ENCODE results near the gene COL6A3. TPM values are rescaled to one million over a fixed set of nuclear protein-coding genes. Genes with fewer than 3 reads are reported as not detected.

COL6A3 gene
- total RNA-seq, 1 experiment from 2014 or later = 1.2 TPM

DNA sequence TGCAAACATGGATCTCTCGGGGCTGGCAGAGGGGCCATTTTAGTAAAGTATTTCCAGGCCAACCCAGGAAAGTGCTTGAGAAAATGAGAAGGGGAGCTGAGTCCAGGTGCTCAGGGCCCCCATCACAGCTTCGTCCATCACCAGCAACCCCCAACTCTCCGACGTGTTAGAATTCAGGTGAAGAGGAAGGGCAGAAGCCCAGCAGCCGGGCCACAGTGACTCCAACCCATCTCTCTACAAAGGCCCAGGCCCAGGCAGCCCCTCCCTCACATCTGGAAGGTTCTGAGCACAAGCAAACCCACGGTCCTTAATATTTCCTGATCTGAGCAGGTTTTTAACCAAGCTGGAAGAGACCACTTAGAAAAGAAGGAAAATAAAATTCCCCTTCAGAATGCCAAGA lies 34.7 kb upstream of the COL6A3 start:
- H3K9ac ChIP-seq (ENCODE audit: low read length) = no peak overlapping the region

More for the DNA sequence above, 34.7 kb upstream of the COL6A3 start:
- ATAC-seq (no peak), DNase-seq (ENCODE audit: low read depth, low spot score) (no peak)
- no peak overlapping the region for H3K27ac ChIP-seq (ENCODE audit: low read depth, low read length)
- CTCF ChIA-PET = no interaction called here
- no peaks in the 10 kb centered on the region for H4K20me1 ChIP-seq (ENCODE audit: insufficient read depth)
- H3K27me3 ChIP-seq (ENCODE audit: insufficient read depth, low read length) = no peaks in the 10 kb centered on the region
- RAD21 ChIA-PET (ENCODE audit: low non-redundant PET in 1 of 2, low total read pairs in 2 of 2, uncharacterized antibody in 2 of 2, unreplicated experiment in 2 of 2) = no interaction called here
- POLR2A ChIA-PET = no interaction called here
- no peaks in the 10 kb centered on the region for H3K36me3 ChIP-seq (ENCODE audit: control insufficient read depth in 1 of 2, insufficient read depth in 2 of 2, low read length in 2 of 2)
- no peaks in the 10 kb centered on the region for H3K9me2 ChIP-seq (ENCODE audit: insufficient read depth)
- H3K4me1 ChIP-seq (ENCODE audit: control insufficient read depth in 1 of 2, insufficient read depth in 2 of 2, low read length in 2 of 2) = no peaks in the 10 kb centered on the region
- H3K79me2 ChIP-seq (ENCODE audit: insufficient read depth, low read length) = no peaks in the 10 kb centered on the region
- H2AFZ ChIP-seq (ENCODE audit: low read depth, low read length, poor library complexity, severe bottlenecking) = no peak overlapping the region
- no peak overlapping the region for H3K4me2 ChIP-seq (ENCODE audit: low read length)
- intact Hi-C loops (cut with micrococcal nuclease) = no loop called here
- no peak for TF ChIP-seq JUND (IDR thresholded peaks at IDR 0.05)
- TF ChIP-seq MAX (IDR thresholded peaks at IDR 0.05) = no peak
- no peak for TF ChIP-seq EZH2 (IDR thresholded peaks at IDR 0.05)
- TF ChIP-seq TCF7L2 (IDR thresholded peaks at IDR 0.05; ENCODE audit: borderline replicate concordance, extremely low read depth, insufficient read depth, insufficient read length) = no peak
- TF ChIP-seq REST (IDR thresholded peaks at IDR 0.05; ENCODE audit: low read depth) = no peak
- no peak for TF ChIP-seq SRF (IDR thresholded peaks at IDR 0.05; ENCODE audit: low read depth)
- TF ChIP-seq FOSL1 (IDR thresholded peaks at IDR 0.05; ENCODE audit: low read depth) = no peak
- TF ChIP-seq POLR2A (IDR thresholded peaks at IDR 0.05; ENCODE audit: borderline replicate concordance, extremely low read depth, insufficient read depth, insufficient read length) = no peak
- TF ChIP-seq SIN3A (IDR thresholded peaks at IDR 0.05; ENCODE audit: low read depth) = no peak
- TF ChIP-seq ZFX (IDR thresholded peaks at IDR 0.05) = no peak
- TF ChIP-seq, protein P1, sequence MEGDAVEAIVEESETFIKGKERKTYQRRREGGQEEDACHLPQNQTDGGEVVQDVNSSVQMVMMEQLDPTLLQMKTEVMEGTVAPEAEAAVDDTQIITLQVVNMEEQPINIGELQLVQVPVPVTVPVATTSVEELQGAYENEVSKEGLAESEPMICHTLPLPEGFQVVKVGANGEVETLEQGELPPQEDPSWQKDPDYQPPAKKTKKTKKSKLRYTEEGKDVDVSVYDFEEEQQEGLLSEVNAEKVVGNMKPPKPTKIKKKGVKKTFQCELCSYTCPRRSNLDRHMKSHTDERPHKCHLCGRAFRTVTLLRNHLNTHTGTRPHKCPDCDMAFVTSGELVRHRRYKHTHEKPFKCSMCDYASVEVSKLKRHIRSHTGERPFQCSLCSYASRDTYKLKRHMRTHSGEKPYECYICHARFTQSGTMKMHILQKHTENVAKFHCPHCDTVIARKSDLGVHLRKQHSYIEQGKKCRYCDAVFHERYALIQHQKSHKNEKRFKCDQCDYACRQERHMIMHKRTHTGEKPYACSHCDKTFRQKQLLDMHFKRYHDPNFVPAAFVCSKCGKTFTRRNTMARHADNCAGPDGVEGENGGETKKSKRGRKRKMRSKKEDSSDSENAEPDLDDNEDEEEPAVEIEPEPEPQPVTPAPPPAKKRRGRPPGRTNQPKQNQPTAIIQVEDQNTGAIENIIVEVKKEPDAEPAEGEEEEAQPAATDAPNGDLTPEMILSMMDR (IDR thresholded peaks at IDR 0.05 in 2 of 3, conservative IDR thresholded peaks at IDR 0.05 in 1 of 3; ENCODE audit: borderline replicate concordance in 1 of 3, insufficient read depth in 1 of 3, low read depth in 2 of 3, low read length in 2 of 3) = no peak
- TF ChIP-seq, protein P2, sequence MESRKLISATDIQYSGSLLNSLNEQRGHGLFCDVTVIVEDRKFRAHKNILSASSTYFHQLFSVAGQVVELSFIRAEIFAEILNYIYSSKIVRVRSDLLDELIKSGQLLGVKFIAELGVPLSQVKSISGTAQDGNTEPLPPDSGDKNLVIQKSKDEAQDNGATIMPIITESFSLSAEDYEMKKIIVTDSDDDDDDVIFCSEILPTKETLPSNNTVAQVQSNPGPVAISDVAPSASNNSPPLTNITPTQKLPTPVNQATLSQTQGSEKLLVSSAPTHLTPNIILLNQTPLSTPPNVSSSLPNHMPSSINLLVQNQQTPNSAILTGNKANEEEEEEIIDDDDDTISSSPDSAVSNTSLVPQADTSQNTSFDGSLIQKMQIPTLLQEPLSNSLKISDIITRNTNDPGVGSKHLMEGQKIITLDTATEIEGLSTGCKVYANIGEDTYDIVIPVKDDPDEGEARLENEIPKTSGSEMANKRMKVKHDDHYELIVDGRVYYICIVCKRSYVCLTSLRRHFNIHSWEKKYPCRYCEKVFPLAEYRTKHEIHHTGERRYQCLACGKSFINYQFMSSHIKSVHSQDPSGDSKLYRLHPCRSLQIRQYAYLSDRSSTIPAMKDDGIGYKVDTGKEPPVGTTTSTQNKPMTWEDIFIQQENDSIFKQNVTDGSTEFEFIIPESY (IDR thresholded peaks at IDR 0.05; ENCODE audit: extremely low read depth, insufficient replicate concordance, low read length) = no peak
- no peak for TF ChIP-seq POLR2AphosphoS5 (IDR thresholded peaks at IDR 0.05; ENCODE audit: low read depth, low read length)
- TF ChIP-seq, protein P3, sequence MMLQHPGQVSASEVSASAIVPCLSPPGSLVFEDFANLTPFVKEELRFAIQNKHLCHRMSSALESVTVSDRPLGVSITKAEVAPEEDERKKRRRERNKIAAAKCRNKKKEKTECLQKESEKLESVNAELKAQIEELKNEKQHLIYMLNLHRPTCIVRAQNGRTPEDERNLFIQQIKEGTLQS (IDR thresholded peaks at IDR 0.05) = no peak
- TF ChIP-seq SP1 (IDR thresholded peaks at IDR 0.05; ENCODE audit: low read depth) = no peak
- no peak for TF ChIP-seq EZH2phosphoT487 (IDR thresholded peaks at IDR 0.05; ENCODE audit: borderline replicate concordance)
- no peak for TF ChIP-seq YY1 (IDR thresholded peaks at IDR 0.05; ENCODE audit: extremely low read depth, insufficient replicate concordance, low read depth, low read length)
- no peaks in the 10 kb centered on the region for H3K9me3 ChIP-seq (ENCODE audit: control insufficient read depth in 1 of 2, insufficient read depth in 1 of 2, low read depth in 1 of 2, low read length in 2 of 2)
- H3K4me3 ChIP-seq (replicated peaks in 1 of 2; ENCODE audit: low read depth in 1 of 2, low read length in 2 of 2) = no peak overlapping the region
- BruUV-seq (replicated peaks) = no TSS peak
